Fibroblast of lung (primary cell): Measurements from ENCODE around the gene CAMK2B. TPM values are rescaled to one million over a fixed set of nuclear protein-coding genes. Genes with fewer than 3 reads are reported as not detected.

Experiments
- DNase-seq, 2 donors: peaks; one replicate each; pipeline versions ENCODE4 v3.0.0 to v3.0.0-alpha.2; 2010; ENCODE audit warnings: low read depth in 2 of 2
- H2AFZ ChIP-seq: 2 replicates; pipeline ENCODE4 v1.5.1; 2012; ENCODE audit warnings: low read length, control low read depth, inconsistent platforms
- H3K27ac ChIP-seq: 2 replicates; pipeline ENCODE4 v1.5.1; 2011; ENCODE audit warnings: low read length, control low read depth; ENCODE audit not compliant: insufficient read depth
- H3K27me3 ChIP-seq: 2 replicates; pipeline ENCODE4 v1.5.1; 2011; ENCODE audit warnings: mild to moderate bottlenecking, low read length; ENCODE audit not compliant: control insufficient read depth, insufficient read depth
- H3K36me3 ChIP-seq: 2 replicates; pipeline ENCODE4 v1.5.1; 2011; ENCODE audit warnings: low read length; ENCODE audit not compliant: control insufficient read depth, insufficient read depth
- H3K4me1 ChIP-seq: 2 replicates; pipeline ENCODE4 v1.5.1; 2011; ENCODE audit warnings: low read length; ENCODE audit not compliant: control insufficient read depth, insufficient read depth; ENCODE audit errors: extremely low read depth
- H3K4me2 ChIP-seq: 2 replicates; pipeline ENCODE4 v1.5.1; 2011; ENCODE audit warnings: low read length, control low read depth; ENCODE audit not compliant: insufficient read depth; ENCODE audit errors: extremely low read depth
- H3K4me3 ChIP-seq, 4 experiments: fragments of 200-600 bp in 1 of 4; sonication (generic) in 1 of 4; replicated peaks in 1 of 4; 2 replicates each; pipeline ENCODE4 v1.5.1; 2011 to 2016; ENCODE audit warnings: low read length in 4 of 4, low read depth in 3 of 4, mild to moderate bottlenecking in 3 of 4, control low read depth in 2 of 4, inconsistent platforms in 1 of 4, mixed read lengths in 1 of 4; ENCODE audit not compliant: insufficient read depth in 1 of 4; ENCODE audit errors: control extremely low read depth in 1 of 4
- H3K79me2 ChIP-seq: 2 replicates; pipeline ENCODE4 v1.5.1; 2012; ENCODE audit warnings: mild to moderate bottlenecking, low read length, inconsistent platforms; ENCODE audit not compliant: control insufficient read depth, insufficient read depth
- H3K9ac ChIP-seq: 2 replicates; pipeline ENCODE4 v1.5.1; 2011; ENCODE audit warnings: mild to moderate bottlenecking, low read length, control low read depth; ENCODE audit not compliant: insufficient read depth
- H3K9me3 ChIP-seq: 2 replicates; pipeline ENCODE4 v1.5.1; 2012; ENCODE audit warnings: low read depth, low read length; ENCODE audit not compliant: control insufficient read depth, insufficient read depth
- H4K20me1 ChIP-seq: 2 replicates; pipeline ENCODE4 v1.5.1; 2011; ENCODE audit warnings: low read length; ENCODE audit not compliant: control insufficient read depth, insufficient read depth; ENCODE audit errors: extremely low read depth
- CTCF ChIP-seq, 2 donors: IDR thresholded peaks in 1 of 2; conservative IDR thresholded peaks in 1 of 2; 1 replicate in 1 of 2; 2 replicates in 1 of 2; pipeline ENCODE4 v1.5.1; 2011 to 2012; ENCODE audit warnings: low read length in 2 of 2, control low read depth in 1 of 2, inconsistent platforms in 1 of 2, low read depth in 1 of 2, mild to moderate bottlenecking in 1 of 2
- EZH2 ChIP-seq: IDR thresholded peaks from 2 replicates; pipeline ENCODE4 v1.5.1; 2012; ENCODE audit warnings: low read length, control low read depth, mild to moderate bottlenecking; ENCODE audit errors: missing control alignments
- polyA plus RNA-seq, 2 donors: library from polyadenylated mRNA; depleted of rRNA in 1 of 2; stranded (reverse) in 1 of 2; unstranded in 1 of 2; fragments of >200 nt; gene quantifications; 2 replicates each; pipeline ENCODE4 v1.2.1, GENCODE V29; 2011 to 2012; ENCODE audit warnings: missing spikeins in 1 of 2
- total RNA-seq: library from RNA; depleted of rRNA; stranded (reverse); fragments of >200 nt; gene quantifications from 2 replicates; pipeline ENCODE4 v1.2.1, GENCODE V29; 2014

The CAMK2B gene
- total and polyA plus RNA-seq, 2 donors (not counting 1 experiment from before 2014, with no cell fraction given), result 0.06 to 0.17 TPM

GRCh38 chr7:44272981-44273380 lies 52.4 kb downstream of the CAMK2B start:
- H3K27me3 ChIP-seq, result peaks cover 10% of the 10 kb centered on the region

GRCh38 chr7:44272456-44272855 lies 52.9 kb downstream of the CAMK2B start:
- no peaks in the 10 kb centered on the region for H3K36me3 ChIP-seq
- H3K9me3 ChIP-seq, result no peaks in the 10 kb centered on the region
- H3K27ac ChIP-seq, result no peak overlapping the region
- no peak overlapping the region for H3K4me2 ChIP-seq
- no peak for TF ChIP-seq EZH2
- TF ChIP-seq CTCF (conservative IDR thresholded peaks at IDR 0.05 in 1 of 2, IDR thresholded peaks at IDR 0.05 in 1 of 2; ENCODE audit: low read depth in 1 of 2, low read length in 2 of 2), result no peak
- no peaks in the 10 kb centered on the region for H4K20me1 ChIP-seq
- H3K4me1 ChIP-seq, result no peaks in the 10 kb centered on the region
- DNase-seq, result no peak
- no peaks in the 10 kb centered on the region for H3K79me2 ChIP-seq
- no peak overlapping the region for H2AFZ ChIP-seq
- no peak overlapping the region for H3K9ac ChIP-seq
- peaks cover 10% of the 10 kb centered on the region for H3K27me3 ChIP-seq
- H3K4me3 ChIP-seq, result no peak overlapping the region

More at GRCh38 chr7:44272981-44273380, 52.4 kb downstream of the CAMK2B start:
- Histone ChIP-seq H3K4me3 (no peak overlapping the region), H3K4me2 (no peak overlapping the region), H3K27ac (no peak overlapping the region), H3K79me2 (no peaks in the 10 kb centered on the region), H3K9ac (no peak overlapping the region), H4K20me1 (no peaks in the 10 kb centered on the region), H3K4me1 (no peaks in the 10 kb centered on the region), H3K36me3 (no peaks in the 10 kb centered on the region), H3K9me3 (no peaks in the 10 kb centered on the region), H2AFZ (no peak overlapping the region)
- TF ChIP-seq CTCF (conservative IDR thresholded peaks at IDR 0.05 in 1 of 2, IDR thresholded peaks at IDR 0.05 in 1 of 2; ENCODE audit: low read depth in 1 of 2, low read length in 2 of 2) (no peak), EZH2 (no peak)
- DNase-seq, result no peak

- Histone ChIP-seq H3K9ac (no peak overlapping the region), H4K20me1 (no peaks in the 10 kb centered on the region), H3K36me3 (no peaks in the 10 kb centered on the region), H3K4me1 (no peaks in the 10 kb centered on the region), H3K4me3 (no peak overlapping the region), H3K9me3 (no peaks in the 10 kb centered on the region), H2AFZ (no peak overlapping the region), H3K79me2 (no peaks in the 10 kb centered on the region), H3K27ac (no peak overlapping the region), H3K27me3 (peaks cover 6% of the 10 kb centered on the region), H3K4me2 (no peak overlapping the region)
- DNase-seq, result no peak
- TF ChIP-seq CTCF (conservative IDR thresholded peaks at IDR 0.05 in 1 of 2, IDR thresholded peaks at IDR 0.05 in 1 of 2; ENCODE audit: low read depth in 1 of 2, low read length in 2 of 2) (no peak), EZH2 (no peak)
Observed at GRCh38 chr7:44269943-44270493, 55.4 kb downstream of the CAMK2B start.
